Bronchial epithelial cell (primary cell): ENCODE data around the gene PARD6G. TPM values are rescaled to one million over a fixed set of nuclear protein-coding genes. Genes with fewer than 3 reads are reported as not detected.

ENCODE experiments used
- DNase-seq: peaks from one replicate; pipeline ENCODE4 v3.0.0-alpha.2; 2010; ENCODE audit warnings: low read depth
- FAIRE-seq: peaks from 2 replicates; lab custom pipeline; 2011; peaks lifted over from hg19 to GRCh38; lab: Jason Lieb, UNC
- H3K27me3 ChIP-seq: 2 replicates; pipeline ENCODE4 v1.5.1; 2011; ENCODE audit warnings: low read length; ENCODE audit not compliant: control insufficient read depth, insufficient read depth
- H3K36me3 ChIP-seq: 2 replicates; pipeline ENCODE4 v1.5.1; 2011; ENCODE audit warnings: low read length; ENCODE audit not compliant: control insufficient read depth, insufficient read depth
- H3K4me3 ChIP-seq: 2 replicates; pipeline ENCODE4 v1.5.1; 2011; ENCODE audit warnings: mild to moderate bottlenecking, low read depth, low read length, control low read depth
- total RNA-seq: library from RNA; depleted of rRNA; stranded (reverse); fragments of >200 nt; gene quantifications from 2 replicates; pipeline ENCODE4 v1.2.1, GENCODE V29; 2014
- TF ChIP-seq, protein P1 (sequence below): IDR thresholded peaks from 2 replicates; pipeline ENCODE4 v1.5.1; 2011; ENCODE audit warnings: mild to moderate bottlenecking, moderate library complexity, low read length, control low read depth, inconsistent platforms; ENCODE audit not compliant: insufficient read depth, severe bottlenecking

PARD6G gene
- total RNA-seq, 1 donor from 2014 or later, result 13.2 TPM

DNA sequence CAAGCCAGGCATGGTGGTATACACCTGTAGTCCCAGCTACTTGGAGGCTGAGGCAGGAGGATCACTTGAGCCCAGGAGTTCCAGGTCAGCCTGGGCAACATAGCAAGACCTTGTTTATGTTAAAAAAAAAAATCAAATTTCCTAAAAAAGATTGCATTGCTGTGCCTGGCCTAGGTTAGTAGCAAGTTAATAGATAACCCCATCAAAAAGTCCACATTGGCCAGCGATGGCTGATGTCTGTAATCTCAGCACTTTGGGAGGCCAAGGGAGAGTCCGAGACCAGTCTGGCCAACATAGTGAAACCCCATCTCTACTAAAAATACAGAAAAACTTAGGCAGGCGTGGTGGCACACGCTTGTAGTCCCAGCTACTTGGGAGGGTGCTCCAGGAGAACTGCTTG, 38.7 kb downstream of the PARD6G start:
- no peak for DNase-seq
- TF ChIP-seq, protein P1, sequence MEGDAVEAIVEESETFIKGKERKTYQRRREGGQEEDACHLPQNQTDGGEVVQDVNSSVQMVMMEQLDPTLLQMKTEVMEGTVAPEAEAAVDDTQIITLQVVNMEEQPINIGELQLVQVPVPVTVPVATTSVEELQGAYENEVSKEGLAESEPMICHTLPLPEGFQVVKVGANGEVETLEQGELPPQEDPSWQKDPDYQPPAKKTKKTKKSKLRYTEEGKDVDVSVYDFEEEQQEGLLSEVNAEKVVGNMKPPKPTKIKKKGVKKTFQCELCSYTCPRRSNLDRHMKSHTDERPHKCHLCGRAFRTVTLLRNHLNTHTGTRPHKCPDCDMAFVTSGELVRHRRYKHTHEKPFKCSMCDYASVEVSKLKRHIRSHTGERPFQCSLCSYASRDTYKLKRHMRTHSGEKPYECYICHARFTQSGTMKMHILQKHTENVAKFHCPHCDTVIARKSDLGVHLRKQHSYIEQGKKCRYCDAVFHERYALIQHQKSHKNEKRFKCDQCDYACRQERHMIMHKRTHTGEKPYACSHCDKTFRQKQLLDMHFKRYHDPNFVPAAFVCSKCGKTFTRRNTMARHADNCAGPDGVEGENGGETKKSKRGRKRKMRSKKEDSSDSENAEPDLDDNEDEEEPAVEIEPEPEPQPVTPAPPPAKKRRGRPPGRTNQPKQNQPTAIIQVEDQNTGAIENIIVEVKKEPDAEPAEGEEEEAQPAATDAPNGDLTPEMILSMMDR, result no peak
- Histone ChIP-seq H3K27me3 (no peaks in the 10 kb centered on the region), H3K4me3 (no peak overlapping the region), H3K36me3 (no peaks in the 10 kb centered on the region)
- FAIRE-seq, result no peak

DNA sequence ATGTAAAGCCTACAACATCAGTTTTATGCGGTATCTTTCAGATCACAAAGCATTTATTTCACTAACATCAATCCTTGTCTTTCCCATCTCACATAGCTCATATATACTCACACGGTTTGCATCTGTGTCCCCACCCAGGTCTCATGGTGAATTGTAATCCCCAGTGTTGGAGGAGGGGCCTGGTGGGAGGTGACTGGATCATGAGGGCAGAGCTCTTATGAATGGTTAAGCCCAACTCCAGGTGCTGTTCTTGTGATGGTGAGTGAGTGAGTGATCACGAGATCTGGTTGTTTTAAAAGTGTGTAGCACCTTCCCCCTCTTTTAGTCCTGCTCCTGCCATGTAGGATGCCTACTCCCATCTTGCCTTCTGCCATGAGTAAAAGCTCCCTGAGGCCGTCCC, 42.0 kb downstream of the PARD6G start:
- TF ChIP-seq, protein P1, result no peak
- Histone ChIP-seq H3K36me3 (peaks cover 11% of the 10 kb centered on the region), H3K27me3 (no peaks in the 10 kb centered on the region), H3K4me3 (no peak overlapping the region)
- DNase-seq, result no peak
- no peak for FAIRE-seq

DNA sequence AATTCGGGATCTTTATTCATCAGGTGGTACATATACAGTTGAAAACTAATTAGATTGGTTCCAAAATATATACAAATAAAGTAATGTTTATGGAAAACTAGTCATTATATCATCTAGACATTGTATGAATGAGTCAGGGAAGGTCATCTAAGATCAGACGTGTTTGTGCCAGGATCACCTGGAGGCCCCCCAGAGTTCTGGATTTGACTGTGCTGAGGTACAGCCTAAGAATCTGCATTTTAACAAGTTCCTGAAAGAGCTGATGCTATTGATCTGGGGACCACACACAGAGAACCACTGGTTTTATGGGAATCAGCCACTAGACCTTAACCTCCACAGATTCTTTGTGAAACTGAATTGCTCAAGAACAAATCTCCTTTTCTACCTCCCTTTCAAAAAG, 43.2 kb downstream of the PARD6G start:
- Histone ChIP-seq H3K4me3 (no peak overlapping the region), H3K27me3 (no peaks in the 10 kb centered on the region), H3K36me3 (peaks cover 13% of the 10 kb centered on the region)
- FAIRE-seq (no peak), DNase-seq (no peak)
- TF ChIP-seq, protein P1, result no peak

DNA sequence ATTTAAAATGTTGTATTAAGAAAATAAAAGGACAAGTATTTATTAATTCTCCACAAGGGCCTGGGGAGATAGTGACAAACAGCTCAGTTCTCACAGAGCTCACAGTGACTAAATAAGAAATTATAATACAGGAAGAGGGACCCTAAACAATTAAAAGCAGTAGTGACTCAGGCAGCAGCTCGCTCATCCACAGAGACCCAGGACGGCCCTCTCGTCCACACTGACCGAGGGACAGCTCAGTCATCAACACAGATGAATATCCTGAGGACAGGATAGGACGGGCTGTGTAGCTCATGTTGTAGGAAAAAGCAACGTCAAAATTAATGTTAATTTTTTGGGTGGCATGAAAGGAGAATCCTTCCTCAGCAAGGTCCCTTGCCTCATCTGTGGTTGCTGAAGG, 44.1 kb downstream of the PARD6G start:
- Histone ChIP-seq H3K27me3 (no peaks in the 10 kb centered on the region), H3K4me3 (no peak overlapping the region), H3K36me3 (peaks cover 13% of the 10 kb centered on the region)
- TF ChIP-seq, protein P1, result no peak
- FAIRE-seq (no peak), DNase-seq (no peak)

DNA sequence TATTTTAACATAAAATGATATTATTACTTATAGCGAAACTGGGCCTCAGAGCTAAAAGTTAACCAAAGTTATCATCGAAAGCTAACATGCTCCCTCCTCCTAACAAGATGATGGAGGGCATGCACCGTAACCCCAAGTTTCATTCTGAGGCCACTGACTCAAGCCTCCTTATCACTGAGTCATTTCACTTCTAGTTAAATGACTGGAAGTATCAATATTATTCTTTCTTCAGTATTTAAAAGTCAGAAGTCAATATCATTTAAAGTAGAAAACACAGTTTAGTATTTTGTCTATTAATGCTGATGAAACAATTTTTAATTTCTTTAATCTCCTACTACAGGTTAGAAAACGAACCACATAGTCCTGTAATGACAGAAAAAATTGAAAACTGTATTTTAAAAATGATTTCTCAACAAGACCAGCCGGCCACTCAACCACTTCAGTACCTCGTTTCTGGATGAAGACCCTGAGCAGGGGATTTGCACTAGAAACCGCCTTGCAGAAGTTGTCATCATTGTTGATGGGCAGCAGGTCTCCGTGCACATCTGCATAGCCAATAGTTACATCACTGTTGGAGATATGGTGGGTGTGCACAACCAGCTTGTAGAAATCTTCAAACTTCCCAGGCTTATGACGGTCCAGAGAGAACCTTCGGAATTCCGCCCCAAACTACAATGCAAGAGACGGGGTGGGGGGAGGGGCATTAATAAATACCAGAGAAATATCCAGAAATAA, 44.9 kb downstream of the PARD6G start:
- TF ChIP-seq, protein P1, result no peak
- no peak overlapping the region for H3K4me3 ChIP-seq
- FAIRE-seq, result no peak
- DNase-seq, result no peak
- H3K36me3 ChIP-seq, result peaks cover 16% of the 10 kb centered on the region
- no peaks in the 10 kb centered on the region for H3K27me3 ChIP-seq

DNA sequence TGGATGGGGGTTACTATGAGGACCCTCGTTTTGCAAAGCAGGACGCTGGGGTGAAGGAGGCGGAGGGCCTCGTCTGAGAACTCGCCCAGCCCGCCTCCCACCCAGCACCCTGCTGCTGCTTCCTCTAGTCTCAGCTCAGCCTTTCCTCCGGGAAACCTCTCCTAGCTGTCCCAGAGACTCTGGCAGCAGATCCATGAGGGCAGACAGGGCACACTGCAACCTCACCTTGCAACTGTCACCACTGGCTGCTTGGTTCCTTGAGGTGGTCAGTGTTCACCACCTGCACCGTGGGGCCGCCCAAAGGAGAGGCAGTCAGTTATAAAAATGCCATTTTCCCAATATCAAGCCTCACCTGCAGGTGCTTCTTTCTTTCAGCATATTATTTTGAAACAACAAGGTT, 45.6 kb downstream of the PARD6G start:
- H3K4me3 ChIP-seq, result no peak overlapping the region
- H3K27me3 ChIP-seq, result no peaks in the 10 kb centered on the region
- peaks cover 16% of the 10 kb centered on the region for H3K36me3 ChIP-seq
- DNase-seq (no peak), FAIRE-seq (no peak)
- TF ChIP-seq, protein P1, result no peak
